Effector CD4-positive, alpha-beta T cell (primary cell): Measurements from ENCODE around the gene ZCCHC14.

ENCODE experiments used
- DNase-seq: peaks from one replicate; pipeline ENCODE4 v3.0.0-alpha.2; 2020

The ZCCHC14 gene

GRCh38 chr16:87453326-87453725 is 39.5 kb downstream of the ZCCHC14 start:
- no peak for DNase-seq

GRCh38 chr16:87451563-87452210 is 41.1 kb downstream of the ZCCHC14 start:
- DNase-seq: no peak

GRCh38 chr16:87448866-87449265 is 44.0 kb downstream of the ZCCHC14 start:
- DNase-seq: no peak

GRCh38 chr16:87447323-87447722 is 45.5 kb downstream of the ZCCHC14 start:
- DNase-seq: no peak

GRCh38 chr16:87446479-87446878 is 46.3 kb downstream of the ZCCHC14 start:
- DNase-seq: no peak

GRCh38 chr16:87445486-87445885 is 47.3 kb downstream of the ZCCHC14 start:
- DNase-seq: no peak

GRCh38 chr16:87443964-87444363 is 48.9 kb downstream of the ZCCHC14 start:
- no peak for DNase-seq

GRCh38 chr16:87443016-87443415 is 49.8 kb downstream of the ZCCHC14 start:
- no peak for DNase-seq

- DNase-seq: no peak
These were observed 50.2 kb downstream of the ZCCHC14 start for GRCh38 chr16:87442581-87442966.

GRCh38 chr16:87441886-87442580 is 50.8 kb downstream of the ZCCHC14 start:
- no peak for DNase-seq

GRCh38 chr16:87439926-87440325 is 52.9 kb downstream of the ZCCHC14 start:
- DNase-seq: no peak

- no peak for DNase-seq
These were observed 54.2 kb downstream of the ZCCHC14 start for GRCh38 chr16:87438611-87438985.

GRCh38 chr16:87437911-87438610 is 54.8 kb downstream of the ZCCHC14 start:
- no peak for DNase-seq

GRCh38 chr16:87437327-87437726 is 55.5 kb downstream of the ZCCHC14 start:
- no peak for DNase-seq

- DNase-seq: no peak
These were observed 56.3 kb downstream of the ZCCHC14 start for GRCh38 chr16:87436225-87437172.

- no peak for DNase-seq
These were observed 57.2 kb downstream of the ZCCHC14 start for GRCh38 chr16:87435372-87436224.

- no peak for DNase-seq
These were observed 58.6 kb downstream of the ZCCHC14 start for GRCh38 chr16:87434146-87434667.

- DNase-seq: no peak
These were observed 60.4 kb downstream of the ZCCHC14 start for GRCh38 chr16:87432330-87432915.

GRCh38 chr16:87431926-87432325 is 60.9 kb downstream of the ZCCHC14 start:
- DNase-seq: no peak

- no peak for DNase-seq
These were observed 66.2 kb downstream of the ZCCHC14 start for GRCh38 chr16:87426423-87427215.
